NCI-H2107 treated with DMSO at 0.1 percent for 48 hours (cell line): ENCODE data around the gene EPHB1.

Experiments
- DNase-seq: peaks from one replicate; lab custom pipeline; 2025; ENCODE audit not compliant: unreplicated experiment; lab: John Stamatoyannopoulos, UW

EPHB1 gene

GRCh38 chr3:134794950-134795745 is at the start of gene EPHB1:
EPHB1 (plus strand) TSS chr3:134795260.
- peak; percentile 96 for DNase-seq

- DNase-seq, result no peak
Measured at GRCh38 chr3:134748698-134749097, 46.4 kb upstream of the EPHB1 start.

- no peak for DNase-seq
Measured at GRCh38 chr3:134749174-134749573, 45.9 kb upstream of the EPHB1 start.

- no peak for DNase-seq
Measured at GRCh38 chr3:134749802-134750553, 45.1 kb upstream of the EPHB1 start.

- no peak for DNase-seq
Measured at GRCh38 chr3:134751831-134752230, 43.2 kb upstream of the EPHB1 start.

GRCh38 chr3:134752761-134753461 is 42.1 kb upstream of the EPHB1 start:
- no peak for DNase-seq

GRCh38 chr3:134753999-134754742 is 40.9 kb upstream of the EPHB1 start:
- DNase-seq, result no peak

- no peak for DNase-seq
Measured at GRCh38 chr3:134754768-134755559, 40.1 kb upstream of the EPHB1 start.

GRCh38 chr3:134755821-134756220 is 39.2 kb upstream of the EPHB1 start:
- no peak for DNase-seq

- no peak for DNase-seq
Measured at GRCh38 chr3:134757549-134758069, 37.5 kb upstream of the EPHB1 start.

- DNase-seq, result no peak
Measured at GRCh38 chr3:134761213-134761612, 33.8 kb upstream of the EPHB1 start.

- no peak for DNase-seq
Measured at GRCh38 chr3:134762016-134762415, 33.0 kb upstream of the EPHB1 start.

GRCh38 chr3:134765468-134765867 is 29.6 kb upstream of the EPHB1 start:
- no peak for DNase-seq

GRCh38 chr3:134766290-134766689 is 28.8 kb upstream of the EPHB1 start:
- no peak for DNase-seq

- DNase-seq, result no peak
Measured at GRCh38 chr3:134768116-134768515, 26.9 kb upstream of the EPHB1 start.

GRCh38 chr3:134768837-134769236 is 26.2 kb upstream of the EPHB1 start:
- no peak for DNase-seq

GRCh38 chr3:134769287-134769868 is 25.7 kb upstream of the EPHB1 start:
- DNase-seq, result no peak

- DNase-seq, result peak; percentile 35
Measured at GRCh38 chr3:134772011-134772410, 23.0 kb upstream of the EPHB1 start.

- DNase-seq, result no peak
Measured at GRCh38 chr3:134772591-134772990, 22.5 kb upstream of the EPHB1 start.

- DNase-seq, result no peak
Measured at GRCh38 chr3:134775831-134776230, 19.2 kb upstream of the EPHB1 start.
